Measurements from ENCODE around the gene C20orf202.

C20orf202 gene

DNA sequence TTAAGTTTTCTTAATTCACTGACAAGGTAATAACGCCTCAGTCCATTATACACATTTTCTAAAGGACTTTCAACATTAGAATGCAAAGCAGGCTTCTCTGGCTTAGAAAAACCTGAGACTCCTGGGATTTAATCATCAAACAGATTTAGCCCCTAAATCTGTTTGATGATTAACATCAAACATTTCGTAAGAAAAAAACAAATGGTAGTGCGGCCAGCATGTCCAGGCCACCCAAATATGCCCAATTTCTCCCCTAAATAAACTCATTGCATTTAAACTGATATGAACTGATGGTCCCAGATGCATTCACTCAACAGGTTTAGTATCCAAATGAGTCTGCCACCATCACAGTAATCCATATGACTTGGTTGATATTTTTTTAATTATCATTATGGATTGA, 24.6 kb upstream of the C20orf202 start:
- Histone ChIP-seq H3K79me2 (ENCODE audit: insufficient read depth, low read length) (no peaks in the 10 kb centered on the region), H3K36me3 (ENCODE audit: insufficient read depth, low read length) (no peaks in the 10 kb centered on the region), H3K27me3 (ENCODE audit: insufficient read depth, low read length) (no peaks in the 10 kb centered on the region), H3F3A (ENCODE audit: insufficient read depth, low read length) (no peaks in the 10 kb centered on the region), H3K9me2 (ENCODE audit: low read depth, low read length) (no peaks in the 10 kb centered on the region), H3K9me3 (ENCODE audit: low read length) (no peaks in the 10 kb centered on the region), H3K9ac (ENCODE audit: low read length) (no peak overlapping the region), H2AFZ (ENCODE audit: low read length) (no peak overlapping the region), H3K27ac (ENCODE audit: low read depth, low read length, poor library complexity, severe bottlenecking) (no peak overlapping the region), H3K4me3 (ENCODE audit: low read depth, low read length, poor library complexity, severe bottlenecking) (no peak overlapping the region), H3K4me1 (ENCODE audit: insufficient read depth, low read length, severe bottlenecking) (no peaks in the 10 kb centered on the region), H3K4me2 (ENCODE audit: low read length) (no peak overlapping the region), H4K20me1 (ENCODE audit: insufficient read depth, low read length) (no peaks in the 10 kb centered on the region)
- TF ChIP-seq, protein P1, sequence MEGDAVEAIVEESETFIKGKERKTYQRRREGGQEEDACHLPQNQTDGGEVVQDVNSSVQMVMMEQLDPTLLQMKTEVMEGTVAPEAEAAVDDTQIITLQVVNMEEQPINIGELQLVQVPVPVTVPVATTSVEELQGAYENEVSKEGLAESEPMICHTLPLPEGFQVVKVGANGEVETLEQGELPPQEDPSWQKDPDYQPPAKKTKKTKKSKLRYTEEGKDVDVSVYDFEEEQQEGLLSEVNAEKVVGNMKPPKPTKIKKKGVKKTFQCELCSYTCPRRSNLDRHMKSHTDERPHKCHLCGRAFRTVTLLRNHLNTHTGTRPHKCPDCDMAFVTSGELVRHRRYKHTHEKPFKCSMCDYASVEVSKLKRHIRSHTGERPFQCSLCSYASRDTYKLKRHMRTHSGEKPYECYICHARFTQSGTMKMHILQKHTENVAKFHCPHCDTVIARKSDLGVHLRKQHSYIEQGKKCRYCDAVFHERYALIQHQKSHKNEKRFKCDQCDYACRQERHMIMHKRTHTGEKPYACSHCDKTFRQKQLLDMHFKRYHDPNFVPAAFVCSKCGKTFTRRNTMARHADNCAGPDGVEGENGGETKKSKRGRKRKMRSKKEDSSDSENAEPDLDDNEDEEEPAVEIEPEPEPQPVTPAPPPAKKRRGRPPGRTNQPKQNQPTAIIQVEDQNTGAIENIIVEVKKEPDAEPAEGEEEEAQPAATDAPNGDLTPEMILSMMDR (IDR thresholded peaks at IDR 0.05; ENCODE audit: low read length): no peak
- TF ChIP-seq EZH2 (IDR thresholded peaks at IDR 0.05; ENCODE audit: borderline replicate concordance, low read length): no peak

GRCh38 chr20:1180949-1181348, 22.3 kb upstream of the C20orf202 start:
- H3K79me2 ChIP-seq (ENCODE audit: insufficient read depth, low read length): no peaks in the 10 kb centered on the region
- TF ChIP-seq, protein P1 (IDR thresholded peaks at IDR 0.05; ENCODE audit: low read length): no peak
- no peak for TF ChIP-seq EZH2 (IDR thresholded peaks at IDR 0.05; ENCODE audit: borderline replicate concordance, low read length)
- H3K27me3 ChIP-seq (ENCODE audit: insufficient read depth, low read length): no peaks in the 10 kb centered on the region
- no peak overlapping the region for H3K4me3 ChIP-seq (ENCODE audit: low read depth, low read length, poor library complexity, severe bottlenecking)
- no peak overlapping the region for H3K9ac ChIP-seq (ENCODE audit: low read length)
- H2AFZ ChIP-seq (ENCODE audit: low read length): no peak overlapping the region
- H3F3A ChIP-seq (ENCODE audit: insufficient read depth, low read length): no peaks in the 10 kb centered on the region
- H3K9me2 ChIP-seq (ENCODE audit: low read depth, low read length): no peaks in the 10 kb centered on the region
- H3K36me3 ChIP-seq (ENCODE audit: insufficient read depth, low read length): no peaks in the 10 kb centered on the region
- no peaks in the 10 kb centered on the region for H4K20me1 ChIP-seq (ENCODE audit: insufficient read depth, low read length)
- H3K4me1 ChIP-seq (ENCODE audit: insufficient read depth, low read length, severe bottlenecking): no peaks in the 10 kb centered on the region
- no peak overlapping the region for H3K4me2 ChIP-seq (ENCODE audit: low read length)
- H3K9me3 ChIP-seq (ENCODE audit: low read length): no peaks in the 10 kb centered on the region
- H3K27ac ChIP-seq (ENCODE audit: low read depth, low read length, poor library complexity, severe bottlenecking): no peak overlapping the region

DNA sequence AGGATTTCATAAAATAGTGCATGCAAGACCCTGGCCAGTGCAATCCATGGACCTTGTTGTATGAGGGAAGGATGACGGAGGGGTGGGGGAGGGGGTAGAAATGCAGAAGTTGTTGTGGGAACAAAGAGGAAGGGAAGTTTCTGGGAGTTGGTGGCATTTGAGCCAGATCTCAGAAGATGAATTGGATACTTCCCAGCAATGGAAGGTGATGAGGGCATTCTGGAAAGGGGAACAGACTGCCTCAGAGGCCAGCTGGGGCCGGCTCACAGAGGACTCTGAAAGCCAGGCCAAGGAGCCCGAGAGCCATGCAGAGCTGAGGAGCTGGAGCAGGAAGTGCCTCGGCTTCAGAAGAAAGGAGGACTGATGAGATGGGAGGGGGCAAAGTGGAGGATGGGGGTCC, 21.1 kb upstream of the C20orf202 start:
- H3K4me2 ChIP-seq (ENCODE audit: low read length): no peak overlapping the region
- no peak overlapping the region for H2AFZ ChIP-seq (ENCODE audit: low read length)
- H3K9ac ChIP-seq (ENCODE audit: low read length): no peak overlapping the region
- H3K9me3 ChIP-seq (ENCODE audit: low read length): no peaks in the 10 kb centered on the region
- H3K4me1 ChIP-seq (ENCODE audit: insufficient read depth, low read length, severe bottlenecking): no peaks in the 10 kb centered on the region
- H3K9me2 ChIP-seq (ENCODE audit: low read depth, low read length): no peaks in the 10 kb centered on the region
- no peaks in the 10 kb centered on the region for H4K20me1 ChIP-seq (ENCODE audit: insufficient read depth, low read length)
- no peak for TF ChIP-seq EZH2 (IDR thresholded peaks at IDR 0.05; ENCODE audit: borderline replicate concordance, low read length)
- H3K79me2 ChIP-seq (ENCODE audit: insufficient read depth, low read length): no peaks in the 10 kb centered on the region
- H3K36me3 ChIP-seq (ENCODE audit: insufficient read depth, low read length): no peaks in the 10 kb centered on the region
- no peaks in the 10 kb centered on the region for H3F3A ChIP-seq (ENCODE audit: insufficient read depth, low read length)
- H3K27ac ChIP-seq (ENCODE audit: low read depth, low read length, poor library complexity, severe bottlenecking): no peak overlapping the region
- H3K27me3 ChIP-seq (ENCODE audit: insufficient read depth, low read length): no peaks in the 10 kb centered on the region
- no peak overlapping the region for H3K4me3 ChIP-seq (ENCODE audit: low read depth, low read length, poor library complexity, severe bottlenecking)

DNA sequence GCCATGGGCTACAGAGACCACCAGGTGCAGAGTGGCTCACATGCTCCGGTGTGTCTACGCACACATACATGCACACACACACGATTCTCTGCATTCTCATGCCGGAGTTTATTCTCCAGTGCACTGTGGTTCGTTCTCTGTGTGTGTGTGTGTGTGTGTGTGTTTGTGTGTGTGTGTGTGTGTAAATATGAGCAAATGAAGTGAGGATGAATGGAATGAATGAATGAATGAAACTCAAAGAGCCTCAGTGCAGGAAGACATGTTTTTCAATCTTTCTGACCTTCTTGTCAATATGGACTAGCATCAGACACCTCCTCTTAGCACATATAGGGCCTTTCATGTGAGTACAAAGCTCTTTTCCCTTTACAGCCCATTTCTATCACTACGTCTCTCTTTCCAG, 20.1 kb upstream of the C20orf202 start:
- Histone ChIP-seq H3K9me3 (ENCODE audit: low read length) (no peaks in the 10 kb centered on the region), H3K36me3 (ENCODE audit: insufficient read depth, low read length) (no peaks in the 10 kb centered on the region), H3K4me2 (ENCODE audit: low read length) (no peak overlapping the region), H2AFZ (ENCODE audit: low read length) (no peak overlapping the region), H3F3A (ENCODE audit: insufficient read depth, low read length) (no peaks in the 10 kb centered on the region), H3K4me1 (ENCODE audit: insufficient read depth, low read length, severe bottlenecking) (no peaks in the 10 kb centered on the region), H3K9ac (ENCODE audit: low read length) (no peak overlapping the region), H3K9me2 (ENCODE audit: low read depth, low read length) (no peaks in the 10 kb centered on the region), H3K27me3 (ENCODE audit: insufficient read depth, low read length) (no peaks in the 10 kb centered on the region), H4K20me1 (ENCODE audit: insufficient read depth, low read length) (no peaks in the 10 kb centered on the region), H3K79me2 (ENCODE audit: insufficient read depth, low read length) (no peaks in the 10 kb centered on the region), H3K4me3 (ENCODE audit: low read depth, low read length, poor library complexity, severe bottlenecking) (no peak overlapping the region), H3K27ac (ENCODE audit: low read depth, low read length, poor library complexity, severe bottlenecking) (no peak overlapping the region)
- TF ChIP-seq, protein P1 (IDR thresholded peaks at IDR 0.05; ENCODE audit: low read length): no peak
- no peak for TF ChIP-seq EZH2 (IDR thresholded peaks at IDR 0.05; ENCODE audit: borderline replicate concordance, low read length)
